Limb (tissue), 2 donors: ENCODE data around the gene CDC73.

Experiments used
- DNase-seq, 2 donors: peaks; one replicate each; pipeline ENCODE4 v3.0.0-alpha.2; 2016; ENCODE audit errors: extremely low spot score in 2 of 2

CDC73 gene

DNA sequence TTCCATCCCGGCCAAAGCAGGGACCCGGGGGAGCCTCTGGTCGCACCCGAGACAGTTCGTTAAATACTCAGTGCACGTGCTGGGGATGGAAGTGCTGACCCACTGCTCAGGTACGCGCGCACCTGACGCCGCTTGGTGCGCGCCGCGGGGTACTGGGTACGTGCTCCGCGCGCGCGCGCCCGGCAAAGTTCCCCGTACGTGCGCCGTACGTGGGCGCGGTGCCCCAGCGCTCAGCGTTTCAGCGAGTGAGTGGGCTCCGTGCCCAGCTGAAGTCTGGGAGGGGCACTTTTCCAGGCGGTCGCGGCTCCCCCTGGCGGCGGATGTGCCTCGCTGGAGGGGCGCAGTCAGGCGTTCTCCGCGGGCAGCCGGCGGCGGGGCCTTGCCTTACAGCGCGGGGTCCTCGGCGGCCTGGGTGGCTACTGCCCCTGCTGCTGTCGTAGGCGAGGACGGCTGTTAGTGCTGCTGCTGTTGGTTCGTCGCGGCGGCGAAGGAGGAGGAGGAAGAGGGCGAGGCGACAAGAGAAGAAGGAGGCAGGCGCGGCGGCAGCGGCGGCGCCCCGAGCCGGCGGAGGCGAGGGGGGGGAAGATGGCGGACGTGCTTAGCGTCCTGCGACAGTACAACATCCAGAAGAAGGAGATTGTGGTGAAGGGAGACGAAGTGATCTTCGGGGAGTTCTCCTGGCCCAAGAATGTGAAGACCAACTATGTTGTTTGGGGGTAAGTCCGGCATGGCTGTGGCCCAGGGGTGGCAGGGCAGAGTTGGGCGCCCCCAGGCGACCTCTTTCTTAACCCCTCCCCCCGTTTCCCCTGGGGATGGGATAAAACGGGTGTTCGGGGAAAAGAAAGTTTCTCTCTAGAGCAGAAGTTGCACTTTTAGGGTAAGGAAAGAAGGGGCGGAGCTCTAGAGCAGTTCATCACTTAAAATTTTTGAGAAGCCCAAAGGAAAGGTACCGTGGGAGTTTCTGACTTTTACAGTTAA is at the start of gene CDC73:
TSS of gene CDC73 (plus strand) at position 416 of the 978 bp plus-strand sequence. CDS start at position 586, 170 bp downstream.
- peak; percentile 96 to 100 for DNase-seq

DNA sequence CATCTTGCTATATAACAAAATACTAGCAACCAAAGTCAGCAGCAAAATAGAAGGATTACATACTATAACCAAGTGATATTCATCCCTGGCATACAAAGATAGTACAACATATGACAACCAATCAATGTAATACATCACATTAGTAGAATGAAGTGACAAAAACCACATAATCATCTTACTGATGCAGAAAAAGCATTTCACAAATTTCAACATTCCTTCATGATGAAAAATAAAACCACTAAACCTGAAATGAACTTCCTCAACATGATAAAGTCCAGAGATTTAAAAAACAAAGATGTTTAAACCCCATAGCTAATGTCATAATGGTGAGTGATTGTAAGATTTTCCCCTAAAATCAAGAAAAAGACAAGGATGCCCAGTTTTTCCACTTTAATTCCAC is 43.8 kb upstream of the CDC73 start:
- DNase-seq, result no peak

DNA sequence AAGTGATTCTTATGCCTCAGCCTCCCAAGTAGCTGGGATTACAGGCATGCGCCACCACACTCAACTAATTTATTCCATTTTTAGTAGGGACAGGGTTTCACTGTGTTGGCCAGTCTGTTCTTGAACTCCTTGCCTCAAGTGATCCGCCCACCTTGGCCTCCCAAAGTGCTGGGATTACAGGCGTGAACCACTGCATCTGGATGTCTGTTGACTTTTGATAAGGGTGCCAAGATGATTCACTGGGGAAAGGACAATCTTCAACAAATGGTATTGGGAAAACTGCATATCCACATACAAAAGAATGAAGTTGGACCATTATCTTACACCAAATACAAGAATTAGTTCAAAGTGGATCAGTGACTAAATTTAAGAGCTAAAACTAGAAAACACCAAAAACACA is 42.6 kb upstream of the CDC73 start:
- no peak for DNase-seq

DNA sequence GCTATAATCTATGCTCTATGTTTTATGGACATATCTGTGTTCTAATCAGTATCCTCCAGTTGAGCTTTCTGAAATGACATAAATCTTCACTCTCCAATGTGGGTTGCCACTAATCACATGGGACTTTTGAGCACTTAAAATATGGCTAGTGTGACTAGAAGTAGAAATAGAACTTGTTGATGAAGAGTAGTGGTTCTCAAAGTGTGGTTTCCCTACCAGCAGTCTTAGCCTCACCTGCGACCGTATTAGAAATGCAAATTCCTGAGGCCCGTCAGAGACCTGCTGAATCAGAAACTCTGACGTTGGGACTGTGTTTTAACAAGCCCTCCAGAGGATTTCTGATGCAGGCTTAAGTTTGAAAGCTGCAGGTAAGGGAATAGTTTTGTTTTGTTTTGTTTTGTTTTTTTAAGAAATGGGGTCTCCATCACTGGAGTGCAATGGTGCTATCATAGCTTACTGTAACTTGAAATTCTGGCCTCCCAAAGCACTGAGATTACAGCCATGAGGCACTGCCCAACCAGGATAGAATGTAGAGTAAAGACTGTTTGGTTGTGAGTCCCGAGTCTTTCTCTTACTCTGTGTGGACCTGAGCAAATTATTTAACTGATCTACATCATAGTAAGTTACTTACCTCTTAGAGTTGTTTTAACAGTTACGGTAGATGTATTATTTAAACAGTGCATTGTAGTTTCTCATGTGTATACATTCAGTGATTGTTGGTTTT is 38.3 kb upstream of the CDC73 start:
- DNase-seq, result no peak

DNA sequence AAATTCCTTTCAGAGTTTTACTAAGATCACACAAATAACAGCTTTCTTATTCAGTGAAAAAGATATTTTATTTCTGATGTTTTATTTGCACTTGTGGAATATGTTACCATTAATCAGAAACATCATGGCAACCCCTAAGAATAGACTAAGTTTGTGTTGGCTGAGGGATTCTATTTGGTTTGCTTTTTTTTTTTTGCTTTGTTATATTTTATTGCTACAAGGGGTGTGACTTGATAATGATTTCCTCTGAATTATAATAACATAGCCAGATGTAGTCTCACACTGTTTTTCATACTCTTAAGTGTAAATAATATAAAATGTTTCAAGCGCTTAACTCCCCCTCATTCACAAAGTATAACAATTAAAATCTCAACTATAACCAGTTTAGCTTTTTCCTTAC is 36.6 kb upstream of the CDC73 start:
- no peak for DNase-seq

DNA sequence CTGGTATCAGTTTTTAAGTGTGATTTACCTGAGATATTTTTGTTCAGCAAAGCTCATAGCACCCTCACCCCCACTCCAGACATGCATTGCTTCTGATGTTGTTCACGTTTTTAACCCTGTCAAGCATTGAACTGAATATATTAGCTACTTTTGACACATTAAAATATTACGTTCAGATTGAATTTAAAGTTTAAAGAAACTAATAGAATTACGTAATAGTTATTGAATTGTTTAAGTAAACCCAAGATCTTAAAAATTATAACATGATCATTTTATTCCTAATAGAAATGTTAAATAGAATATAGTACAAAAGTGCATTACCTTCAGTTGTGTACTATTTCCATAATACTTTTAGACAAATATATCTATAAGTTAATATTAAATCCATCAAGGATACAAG is 35.5 kb upstream of the CDC73 start:
- DNase-seq, result no peak

DNA sequence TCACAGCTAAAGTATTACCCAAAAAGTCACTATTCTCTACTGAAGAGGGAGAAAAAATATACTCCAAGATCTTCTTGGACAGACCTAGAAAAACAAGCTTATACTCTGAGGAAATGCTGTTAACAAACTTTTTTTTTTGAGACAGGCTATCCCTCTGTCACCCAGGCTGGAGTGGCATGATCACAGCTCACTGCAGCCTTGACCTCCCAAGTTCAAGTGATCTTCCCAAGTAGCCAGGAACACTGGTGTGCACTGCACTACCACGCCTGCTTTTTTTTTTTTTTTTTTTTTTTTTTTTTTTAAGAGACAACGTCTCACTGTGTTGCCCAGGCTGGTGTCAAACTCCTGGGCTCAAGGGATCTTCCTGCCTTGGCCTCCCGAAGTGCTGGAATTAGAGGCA is 33.9 kb upstream of the CDC73 start:
- no peak for DNase-seq

DNA sequence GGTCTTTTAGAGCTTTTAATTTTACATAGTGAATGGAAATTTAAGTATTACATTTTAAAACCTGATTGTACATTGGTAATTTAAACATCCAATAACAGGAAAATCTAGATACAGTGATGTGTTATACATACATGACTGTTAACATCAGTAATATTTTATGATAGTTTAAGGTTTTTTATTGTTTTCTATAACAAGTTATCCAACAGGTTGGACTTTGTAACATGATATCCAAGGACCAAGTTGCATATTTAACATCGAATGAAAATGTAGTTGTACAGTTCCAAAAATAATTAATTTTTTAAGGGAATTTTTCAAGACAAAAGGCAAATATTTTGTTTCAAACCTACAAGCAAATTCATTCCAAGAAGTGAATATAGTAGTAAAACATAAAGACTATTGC is 31.0 kb upstream of the CDC73 start:
- DNase-seq, result no peak

DNA sequence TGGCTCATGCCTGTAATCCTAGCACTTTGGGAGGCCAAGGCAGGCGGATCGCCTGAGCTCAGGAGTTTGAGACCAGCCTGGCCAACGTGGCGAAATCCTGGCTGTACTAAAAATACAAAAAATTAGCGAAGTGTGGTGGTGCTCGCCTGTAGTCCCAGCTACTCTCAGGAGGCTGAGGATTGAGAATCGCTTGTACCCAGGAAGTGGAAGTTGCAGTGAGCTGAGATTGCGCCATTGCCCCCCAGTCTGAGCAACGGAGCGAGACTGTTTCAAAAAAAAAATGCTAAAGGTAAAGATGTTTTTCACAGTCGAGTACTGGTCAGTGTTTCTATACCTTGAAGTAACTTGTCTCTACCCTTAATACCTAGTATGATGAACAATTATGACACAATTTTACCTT is 27.7 kb upstream of the CDC73 start:
- no peak for DNase-seq

DNA sequence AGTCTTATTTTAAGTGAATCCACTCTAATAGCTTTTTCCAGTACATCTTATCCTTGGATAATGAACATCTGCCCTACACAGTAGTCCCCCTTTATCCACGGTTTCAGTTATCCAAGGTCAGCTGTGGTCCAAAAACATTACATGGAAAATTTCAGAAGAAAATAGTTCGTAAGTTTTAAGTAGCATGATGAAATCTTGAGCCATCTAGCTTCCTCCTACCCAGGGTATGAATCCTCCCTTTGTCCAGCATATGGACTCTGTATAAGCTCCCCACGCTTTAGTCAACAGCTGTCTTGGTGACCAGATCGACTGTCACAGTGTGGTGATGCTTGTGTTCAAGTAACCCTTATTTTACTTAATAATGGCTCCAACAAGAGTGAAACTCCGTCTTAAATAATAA is 19.2 kb upstream of the CDC73 start:
- no peak for DNase-seq

DNA sequence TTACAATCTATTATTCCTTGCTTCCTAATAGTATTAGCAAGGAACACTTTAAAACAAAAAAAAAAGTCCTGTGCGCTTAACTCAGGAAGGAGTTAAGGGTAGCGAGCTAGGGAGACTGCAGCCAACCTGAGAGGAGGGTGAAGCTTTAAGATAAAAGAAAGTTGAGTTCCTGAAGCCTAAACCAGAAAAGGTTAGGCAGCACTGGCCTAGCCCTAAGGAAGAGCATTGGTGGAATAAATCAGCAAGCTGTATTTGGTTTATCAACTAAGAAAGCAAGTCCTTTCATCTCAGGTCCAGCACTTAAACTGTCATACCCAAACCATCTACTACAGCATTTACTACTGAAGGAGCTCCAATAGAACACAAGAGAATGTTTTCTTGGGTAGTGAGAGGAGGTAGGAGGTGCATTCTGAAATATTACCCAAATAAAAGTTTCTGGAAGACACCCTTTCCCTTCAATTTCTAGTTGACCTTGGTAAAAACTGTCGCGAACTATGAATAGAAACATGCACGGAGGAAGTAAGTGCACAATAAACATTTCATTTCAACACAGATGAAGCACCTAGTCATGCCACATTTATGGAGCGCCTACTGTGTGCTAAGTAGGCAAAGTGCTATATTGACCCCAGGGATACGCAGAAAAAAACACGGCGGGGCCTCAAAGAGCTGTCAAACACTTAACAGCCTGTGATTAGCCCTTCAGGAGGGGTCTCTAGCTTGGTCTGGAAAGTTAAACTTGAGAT is 17.9 kb upstream of the CDC73 start:
- no peak for DNase-seq

DNA sequence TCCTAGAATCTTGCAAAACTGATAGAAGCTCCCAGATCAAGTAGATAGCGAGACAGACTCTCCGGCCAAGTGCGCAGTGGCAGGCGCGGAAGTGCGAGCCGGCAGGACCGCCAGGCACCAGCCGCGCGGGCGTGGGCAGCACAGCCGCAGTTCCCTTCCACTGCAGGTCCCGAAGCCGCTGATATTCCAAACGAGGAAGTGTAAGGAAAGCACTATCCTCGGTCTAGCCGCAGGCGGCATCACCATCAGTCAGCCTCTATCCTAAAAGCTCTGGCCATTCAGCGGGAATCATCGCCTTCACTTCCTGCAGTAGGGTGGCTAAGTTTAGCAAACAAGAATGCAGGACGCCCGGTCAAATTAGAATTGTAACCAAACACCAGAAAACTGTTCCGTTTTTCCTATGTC is 17.3 kb upstream of the CDC73 start:
- peak; percentile 30 to 56 for DNase-seq

DNA sequence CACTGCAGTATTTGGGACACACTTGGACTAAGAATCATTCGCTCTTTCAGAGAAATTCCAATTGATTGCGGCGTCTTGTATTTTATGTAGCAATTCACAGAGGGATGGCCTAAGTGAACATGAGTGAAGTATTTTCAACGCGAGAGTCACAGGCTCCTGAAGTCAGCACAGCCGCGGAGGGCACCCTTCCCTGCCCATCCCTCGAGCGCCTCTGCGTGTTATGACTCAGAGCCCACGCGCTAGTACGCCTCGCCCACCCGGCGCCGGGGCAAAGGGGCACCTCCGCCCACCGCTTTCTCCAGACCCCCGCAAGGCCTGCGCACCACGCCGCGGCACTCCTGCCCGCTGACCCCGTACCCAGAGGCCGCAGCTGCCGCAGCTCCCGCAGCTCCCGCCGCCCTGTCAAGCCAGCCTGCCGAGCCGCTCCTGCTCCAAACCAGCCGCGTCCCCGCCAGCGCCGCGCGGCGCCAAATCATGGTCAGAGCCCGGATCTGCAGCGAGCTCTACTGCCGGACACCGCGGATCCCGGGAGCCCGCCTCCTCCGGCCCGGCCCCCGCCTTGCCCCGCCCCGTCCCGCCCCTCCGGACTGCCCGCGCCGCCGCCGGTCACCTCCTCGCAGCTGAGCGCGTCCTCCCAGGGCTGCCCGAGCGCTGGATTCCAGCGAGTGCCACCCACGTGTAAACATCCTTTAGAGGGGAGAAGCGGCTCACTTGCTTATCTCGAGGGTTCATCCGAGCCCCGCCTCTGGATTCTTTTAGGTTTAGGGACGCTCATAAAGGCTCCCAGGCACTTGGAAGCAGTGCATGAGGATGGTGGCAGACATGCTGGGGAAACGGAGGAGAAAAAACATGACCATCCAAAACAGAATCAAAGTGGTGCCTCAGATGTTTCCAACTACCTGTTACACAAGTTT is 16.7 kb upstream of the CDC73 start, which contains the start of gene GLRX2:
TSS of gene GLRX2 (minus strand) at position 508 of the 914 bp plus-strand sequence. CDS start at position 476, 32 bp downstream.
- DNase-seq, result peak; percentile 66 to 88

DNA sequence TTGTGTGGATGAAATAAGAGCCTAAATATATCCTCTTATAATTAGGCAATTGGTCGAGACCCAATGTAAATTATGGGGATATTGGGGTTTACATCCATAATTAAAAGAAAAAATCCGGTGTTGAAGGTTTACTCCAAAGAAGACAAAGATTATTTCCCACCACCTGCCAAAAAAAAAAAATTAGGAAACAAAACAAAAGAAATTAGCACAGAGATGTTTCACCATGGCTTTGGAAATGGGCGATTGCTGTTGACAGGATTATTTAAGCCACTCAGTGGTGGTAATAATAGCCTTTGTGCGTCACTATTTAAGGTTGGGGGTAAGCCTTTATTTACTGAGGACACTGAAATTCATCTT is 16.0 kb upstream of the CDC73 start:
- DNase-seq, result no peak

DNA sequence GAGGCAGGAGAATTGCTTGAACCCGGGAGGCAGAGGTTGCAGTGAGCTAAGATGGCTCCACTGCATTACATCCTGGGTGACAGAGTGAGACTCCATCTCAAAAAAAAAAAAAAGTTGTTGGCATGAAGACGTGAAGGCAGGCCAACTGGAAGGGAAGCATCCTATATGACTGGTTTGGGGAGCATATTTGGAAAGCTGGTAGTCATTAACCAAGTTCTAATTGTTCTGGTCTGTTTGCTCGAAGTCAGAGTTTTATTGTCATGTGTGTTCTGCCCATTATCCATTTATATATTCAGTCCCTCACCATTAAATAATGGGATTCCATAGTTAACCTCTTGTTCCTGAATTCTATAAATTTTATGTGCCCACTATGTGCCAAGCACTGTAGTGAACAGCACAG is 13.4 kb upstream of the CDC73 start:
- DNase-seq, result no peak

DNA sequence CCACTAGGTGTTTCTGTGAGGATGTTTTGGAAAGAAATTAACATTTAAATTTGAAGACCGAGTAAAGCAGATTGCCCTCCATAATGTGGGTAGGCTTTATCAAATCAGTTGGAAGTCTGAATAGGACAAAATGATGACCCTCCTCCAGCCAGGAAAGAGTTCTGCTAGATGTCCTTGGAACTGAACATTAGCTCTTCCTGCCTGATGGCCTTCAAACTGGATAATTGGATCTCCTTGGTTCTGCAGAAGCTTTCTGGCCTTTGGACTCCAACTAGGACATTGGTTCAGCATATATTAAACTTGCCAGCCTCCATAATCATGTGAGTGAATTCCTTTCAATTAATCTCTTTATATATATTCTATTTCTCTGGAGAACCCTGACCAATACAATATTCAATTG is 12.2 kb upstream of the CDC73 start:
- no peak for DNase-seq

DNA sequence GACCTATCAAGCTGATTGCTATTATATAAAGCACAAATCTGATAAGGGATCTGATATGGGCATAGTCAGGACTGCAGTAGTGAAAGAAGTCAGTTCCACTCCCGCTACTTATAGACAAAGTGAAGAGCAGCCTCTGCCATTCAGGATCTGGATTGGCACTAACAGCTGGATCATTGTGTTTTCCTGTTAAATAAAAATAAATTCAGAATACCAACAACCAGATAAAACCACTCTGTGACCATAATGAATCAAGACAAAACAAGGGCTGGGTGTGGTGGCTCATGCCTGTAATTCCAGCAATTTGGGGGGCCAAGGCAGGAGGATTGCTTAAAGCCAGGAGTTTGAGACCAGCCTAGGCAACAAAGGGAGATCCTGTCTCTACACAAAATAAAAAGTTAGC is 11.6 kb upstream of the CDC73 start:
- DNase-seq, result no peak

DNA sequence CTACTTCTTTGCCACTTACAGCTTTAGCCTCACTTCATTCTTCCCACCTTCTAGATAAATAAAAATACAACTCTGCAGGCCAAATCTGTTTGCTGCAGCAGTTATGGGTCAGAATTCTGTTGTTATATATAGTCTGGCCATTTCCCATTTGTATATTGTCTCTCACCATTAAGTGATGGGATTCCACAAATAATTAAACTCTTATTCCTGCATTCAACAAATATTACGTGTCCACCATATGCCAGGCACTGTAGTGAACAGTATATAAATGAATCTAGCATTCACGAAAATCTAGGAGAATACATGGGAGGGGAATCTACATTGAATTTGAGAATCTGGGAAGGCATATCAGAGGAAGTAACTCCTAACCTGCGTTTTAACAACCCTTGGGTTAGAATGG is 11.0 kb upstream of the CDC73 start:
- DNase-seq, result no peak

DNA sequence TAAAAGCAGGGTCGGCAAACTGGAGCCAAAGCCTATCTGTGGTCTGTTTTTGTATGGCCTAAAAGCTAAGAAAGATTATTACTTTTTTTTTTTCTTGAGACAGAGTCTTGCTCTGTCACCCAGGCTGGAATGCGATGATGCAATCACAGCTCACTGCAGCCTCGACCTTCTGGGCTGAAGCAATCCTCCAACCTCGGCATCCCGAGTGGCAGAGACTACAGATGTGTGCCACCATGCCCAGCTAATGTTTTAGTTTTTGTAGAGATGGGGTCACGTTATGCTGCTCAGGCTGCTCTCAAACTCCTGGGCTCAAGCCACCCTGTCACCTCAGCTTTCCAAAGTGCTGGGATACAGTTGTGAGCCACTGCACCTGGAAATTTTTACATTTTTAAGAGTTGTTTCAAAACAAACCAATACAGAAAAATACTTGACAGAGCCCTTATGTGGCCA is 10.2 kb upstream of the CDC73 start:
- DNase-seq, result no peak

DNA sequence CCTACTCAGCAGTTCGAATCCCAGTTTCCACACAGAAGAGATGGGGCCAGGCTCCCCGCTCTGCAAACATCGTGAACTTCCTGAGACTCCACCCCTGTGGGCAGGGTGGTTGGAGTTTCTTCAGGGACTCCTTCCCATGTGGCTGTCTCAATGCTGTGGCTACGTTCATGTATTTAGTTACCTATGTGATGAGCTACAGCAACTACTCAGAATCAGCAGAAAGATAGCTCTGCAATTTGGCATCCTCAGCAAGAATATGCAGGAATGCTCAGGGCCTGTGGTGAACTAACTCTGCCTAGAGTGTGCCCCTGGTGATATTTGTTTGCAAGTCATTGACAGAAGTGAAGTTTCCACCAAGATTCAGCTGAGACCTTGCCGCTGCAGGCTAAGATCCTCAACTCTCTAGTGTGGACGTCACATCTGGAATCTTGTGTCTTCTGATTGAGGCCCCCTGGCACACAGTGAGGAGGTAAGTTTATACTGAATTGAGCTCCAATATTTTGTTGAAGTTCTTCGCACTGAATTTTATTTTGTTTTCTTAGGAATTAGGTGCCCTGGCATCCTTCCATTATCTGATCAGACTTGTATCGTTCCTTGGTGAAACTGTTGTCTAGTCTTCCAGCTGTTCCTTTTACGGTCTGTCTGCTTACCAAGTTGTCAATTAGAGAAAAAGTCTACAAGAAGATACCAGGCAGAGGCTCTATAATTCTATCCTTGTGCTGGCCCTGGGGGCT is 8.4 kb upstream of the CDC73 start:
- no peak for DNase-seq
